H1 (cell line): ENCODE results near the gene RNF208. TPM values are rescaled to one million over a fixed set of nuclear protein-coding genes. Genes with fewer than 3 reads are reported as not detected.

Source experiments
- BCL11A ChIP-seq, 2 experiments: IDR thresholded peaks; one replicate each; pipeline ENCODE4 v1.6.1; 2011; ENCODE audit warnings: low read depth in 2 of 2, low read length in 2 of 2, mild to moderate bottlenecking in 2 of 2
- POLR2A ChIP-seq, 2 experiments: IDR thresholded peaks; 1 replicate in 1 of 2; 2 replicates in 1 of 2; pipeline ENCODE4 v1.6.1; 2011; ENCODE audit warnings: low read depth in 2 of 2, low read length in 2 of 2, mild to moderate bottlenecking in 2 of 2; ENCODE audit errors: control extremely low read depth in 1 of 2
- RBBP5 ChIP-seq: IDR thresholded peaks from 2 replicates; pipeline ENCODE4 v1.7.1; 2012; ENCODE audit warnings: low read depth, mild to moderate bottlenecking, inconsistent platforms, low read length, moderate library complexity, borderline replicate concordance
- RNF2 ChIP-seq: fragments of 200-900, 300-1000 bp; sonication (generic); IDR thresholded peaks from 2 replicates; pipeline ENCODE4 v1.7.1; 2016; ENCODE audit warnings: borderline replicate concordance, low read depth, mild to moderate bottlenecking, antibody characterized with exemption, low read length; ENCODE audit not compliant: poor library complexity, severe bottlenecking; ENCODE audit errors: missing control alignments
- SAP30 ChIP-seq: fragments of 300-600 bp; sonication (generic); IDR thresholded peaks from 2 replicates; pipeline ENCODE4 v1.7.1; 2012; ENCODE audit warnings: low read length, moderate library complexity, mild to moderate bottlenecking, inconsistent platforms; ENCODE audit not compliant: insufficient read depth, insufficient replicate concordance
- SIN3A ChIP-seq, 2 experiments: IDR thresholded peaks in 1 of 2; conservative IDR thresholded peaks in 1 of 2; 2 replicates each; pipeline ENCODE4 v1.6.1; 2011 to 2012; ENCODE audit warnings: low read length in 2 of 2, improper control_type of control experiment in 1 of 2, low read depth in 1 of 2, mild to moderate bottlenecking in 1 of 2
- YY1 ChIP-seq: IDR thresholded peaks from 2 replicates; pipeline ENCODE4 v1.6.1; 2011; ENCODE audit warnings: low read depth, mild to moderate bottlenecking, low read length
- polyA plus RNA-seq, 7 experiments: library from polyadenylated mRNA; depleted of rRNA in 3 of 7; stranded (reverse) in 5 of 7; unstranded in 2 of 7; fragments of >200 nt in 5 of 7; fragments of 200-250 nt in 2 of 7; gene quantifications; 1 replicate in 5 of 7; 2 replicates in 1 of 7; 4 replicates in 1 of 7; pipeline versions ENCODE4 v1.2.1 to v1.2.3, GENCODE V29; 2011 to 2013; ENCODE audit warnings: missing spikeins in 2 of 7, mixed read lengths in 2 of 7
- total RNA-seq: library from RNA; stranded (reverse); fragmentation: NEBNext Ultra II Directional; extraction: Animal tissue kit (Norgen Biotek cat#: 25700); gene quantifications from 2 replicates; pipeline ENCODE4 v1.2.1, GENCODE V29; 2021
- TF ChIP-seq, protein P1 (sequence below): fragments of 300-600 bp; sonication (generic); IDR thresholded peaks from 2 replicates; pipeline ENCODE4 v1.7.1; 2012; ENCODE audit warnings: low read length, moderate library complexity, mild to moderate bottlenecking, inconsistent platforms; ENCODE audit not compliant: insufficient replicate concordance
- TF ChIP-seq, protein P2 (sequence below): IDR thresholded peaks from 2 replicates; pipeline ENCODE4 v1.6.1; 2012; ENCODE audit warnings: low read length, inconsistent platforms

The RNF208 gene
- total and polyA plus RNA-seq, 2 of the 8 experiments (the other 6 are each of a cell fraction or from before 2014, with no cell fraction given), result 2.7 to 7.7 TPM

DNA sequence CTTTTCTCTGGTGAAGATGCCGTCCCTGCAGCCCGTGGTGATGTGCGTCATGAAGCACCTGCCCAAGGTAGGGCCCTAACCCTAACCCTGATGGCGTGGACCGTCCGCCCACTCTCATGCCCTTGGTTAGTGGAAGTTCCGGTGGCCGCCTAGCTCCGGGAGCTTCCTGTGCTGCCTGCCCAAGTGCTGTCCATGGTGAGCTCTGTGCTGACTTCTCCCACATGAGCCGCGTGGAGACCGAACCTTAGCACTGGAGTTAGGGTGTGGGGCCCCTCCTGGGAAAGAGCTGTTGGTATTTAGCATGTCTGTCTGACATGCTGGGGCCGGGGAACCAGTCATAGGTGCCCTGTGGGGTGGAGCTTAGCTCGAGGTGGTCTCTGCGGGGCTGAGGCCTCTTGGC lies 34.3 kb upstream of the RNF208 start (continued):
- TF ChIP-seq, protein P1, sequence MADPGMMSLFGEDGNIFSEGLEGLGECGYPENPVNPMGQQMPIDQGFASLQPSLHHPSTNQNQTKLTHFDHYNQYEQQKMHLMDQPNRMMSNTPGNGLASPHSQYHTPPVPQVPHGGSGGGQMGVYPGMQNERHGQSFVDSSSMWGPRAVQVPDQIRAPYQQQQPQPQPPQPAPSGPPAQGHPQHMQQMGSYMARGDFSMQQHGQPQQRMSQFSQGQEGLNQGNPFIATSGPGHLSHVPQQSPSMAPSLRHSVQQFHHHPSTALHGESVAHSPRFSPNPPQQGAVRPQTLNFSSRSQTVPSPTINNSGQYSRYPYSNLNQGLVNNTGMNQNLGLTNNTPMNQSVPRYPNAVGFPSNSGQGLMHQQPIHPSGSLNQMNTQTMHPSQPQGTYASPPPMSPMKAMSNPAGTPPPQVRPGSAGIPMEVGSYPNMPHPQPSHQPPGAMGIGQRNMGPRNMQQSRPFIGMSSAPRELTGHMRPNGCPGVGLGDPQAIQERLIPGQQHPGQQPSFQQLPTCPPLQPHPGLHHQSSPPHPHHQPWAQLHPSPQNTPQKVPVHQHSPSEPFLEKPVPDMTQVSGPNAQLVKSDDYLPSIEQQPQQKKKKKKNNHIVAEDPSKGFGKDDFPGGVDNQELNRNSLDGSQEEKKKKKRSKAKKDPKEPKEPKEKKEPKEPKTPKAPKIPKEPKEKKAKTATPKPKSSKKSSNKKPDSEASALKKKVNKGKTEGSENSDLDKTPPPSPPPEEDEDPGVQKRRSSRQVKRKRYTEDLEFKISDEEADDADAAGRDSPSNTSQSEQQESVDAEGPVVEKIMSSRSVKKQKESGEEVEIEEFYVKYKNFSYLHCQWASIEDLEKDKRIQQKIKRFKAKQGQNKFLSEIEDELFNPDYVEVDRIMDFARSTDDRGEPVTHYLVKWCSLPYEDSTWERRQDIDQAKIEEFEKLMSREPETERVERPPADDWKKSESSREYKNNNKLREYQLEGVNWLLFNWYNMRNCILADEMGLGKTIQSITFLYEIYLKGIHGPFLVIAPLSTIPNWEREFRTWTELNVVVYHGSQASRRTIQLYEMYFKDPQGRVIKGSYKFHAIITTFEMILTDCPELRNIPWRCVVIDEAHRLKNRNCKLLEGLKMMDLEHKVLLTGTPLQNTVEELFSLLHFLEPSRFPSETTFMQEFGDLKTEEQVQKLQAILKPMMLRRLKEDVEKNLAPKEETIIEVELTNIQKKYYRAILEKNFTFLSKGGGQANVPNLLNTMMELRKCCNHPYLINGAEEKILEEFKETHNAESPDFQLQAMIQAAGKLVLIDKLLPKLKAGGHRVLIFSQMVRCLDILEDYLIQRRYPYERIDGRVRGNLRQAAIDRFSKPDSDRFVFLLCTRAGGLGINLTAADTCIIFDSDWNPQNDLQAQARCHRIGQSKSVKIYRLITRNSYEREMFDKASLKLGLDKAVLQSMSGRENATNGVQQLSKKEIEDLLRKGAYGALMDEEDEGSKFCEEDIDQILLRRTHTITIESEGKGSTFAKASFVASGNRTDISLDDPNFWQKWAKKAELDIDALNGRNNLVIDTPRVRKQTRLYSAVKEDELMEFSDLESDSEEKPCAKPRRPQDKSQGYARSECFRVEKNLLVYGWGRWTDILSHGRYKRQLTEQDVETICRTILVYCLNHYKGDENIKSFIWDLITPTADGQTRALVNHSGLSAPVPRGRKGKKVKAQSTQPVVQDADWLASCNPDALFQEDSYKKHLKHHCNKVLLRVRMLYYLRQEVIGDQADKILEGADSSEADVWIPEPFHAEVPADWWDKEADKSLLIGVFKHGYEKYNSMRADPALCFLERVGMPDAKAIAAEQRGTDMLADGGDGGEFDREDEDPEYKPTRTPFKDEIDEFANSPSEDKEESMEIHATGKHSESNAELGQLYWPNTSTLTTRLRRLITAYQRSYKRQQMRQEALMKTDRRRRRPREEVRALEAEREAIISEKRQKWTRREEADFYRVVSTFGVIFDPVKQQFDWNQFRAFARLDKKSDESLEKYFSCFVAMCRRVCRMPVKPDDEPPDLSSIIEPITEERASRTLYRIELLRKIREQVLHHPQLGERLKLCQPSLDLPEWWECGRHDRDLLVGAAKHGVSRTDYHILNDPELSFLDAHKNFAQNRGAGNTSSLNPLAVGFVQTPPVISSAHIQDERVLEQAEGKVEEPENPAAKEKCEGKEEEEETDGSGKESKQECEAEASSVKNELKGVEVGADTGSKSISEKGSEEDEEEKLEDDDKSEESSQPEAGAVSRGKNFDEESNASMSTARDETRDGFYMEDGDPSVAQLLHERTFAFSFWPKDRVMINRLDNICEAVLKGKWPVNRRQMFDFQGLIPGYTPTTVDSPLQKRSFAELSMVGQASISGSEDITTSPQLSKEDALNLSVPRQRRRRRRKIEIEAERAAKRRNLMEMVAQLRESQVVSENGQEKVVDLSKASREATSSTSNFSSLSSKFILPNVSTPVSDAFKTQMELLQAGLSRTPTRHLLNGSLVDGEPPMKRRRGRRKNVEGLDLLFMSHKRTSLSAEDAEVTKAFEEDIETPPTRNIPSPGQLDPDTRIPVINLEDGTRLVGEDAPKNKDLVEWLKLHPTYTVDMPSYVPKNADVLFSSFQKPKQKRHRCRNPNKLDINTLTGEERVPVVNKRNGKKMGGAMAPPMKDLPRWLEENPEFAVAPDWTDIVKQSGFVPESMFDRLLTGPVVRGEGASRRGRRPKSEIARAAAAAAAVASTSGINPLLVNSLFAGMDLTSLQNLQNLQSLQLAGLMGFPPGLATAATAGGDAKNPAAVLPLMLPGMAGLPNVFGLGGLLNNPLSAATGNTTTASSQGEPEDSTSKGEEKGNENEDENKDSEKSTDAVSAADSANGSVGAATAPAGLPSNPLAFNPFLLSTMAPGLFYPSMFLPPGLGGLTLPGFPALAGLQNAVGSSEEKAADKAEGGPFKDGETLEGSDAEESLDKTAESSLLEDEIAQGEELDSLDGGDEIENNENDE, result no peak
- TF ChIP-seq SAP30 (no peak), RNF2 (no peak), RBBP5 (no peak), POLR2A (IDR thresholded peaks at IDR 0.05; ENCODE audit: control extremely low read depth in 1 of 2, low read depth in 2 of 2, low read length in 2 of 2) (no peak), YY1 (no peak), BCL11A (IDR thresholded peaks at IDR 0.05; ENCODE audit: low read depth in 2 of 2, low read length in 2 of 2) (no peak), SIN3A (conservative IDR thresholded peaks at IDR 0.05 in 1 of 2, IDR thresholded peaks at IDR 0.05 in 1 of 2; ENCODE audit: low read depth in 1 of 2, low read length in 2 of 2) (no peak)
- TF ChIP-seq, protein P2, sequence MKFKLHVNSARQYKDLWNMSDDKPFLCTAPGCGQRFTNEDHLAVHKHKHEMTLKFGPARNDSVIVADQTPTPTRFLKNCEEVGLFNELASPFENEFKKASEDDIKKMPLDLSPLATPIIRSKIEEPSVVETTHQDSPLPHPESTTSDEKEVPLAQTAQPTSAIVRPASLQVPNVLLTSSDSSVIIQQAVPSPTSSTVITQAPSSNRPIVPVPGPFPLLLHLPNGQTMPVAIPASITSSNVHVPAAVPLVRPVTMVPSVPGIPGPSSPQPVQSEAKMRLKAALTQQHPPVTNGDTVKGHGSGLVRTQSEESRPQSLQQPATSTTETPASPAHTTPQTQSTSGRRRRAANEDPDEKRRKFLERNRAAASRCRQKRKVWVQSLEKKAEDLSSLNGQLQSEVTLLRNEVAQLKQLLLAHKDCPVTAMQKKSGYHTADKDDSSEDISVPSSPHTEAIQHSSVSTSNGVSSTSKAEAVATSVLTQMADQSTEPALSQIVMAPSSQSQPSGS, result no peak
